Measurements from ENCODE around the gene DDX1.
A peak's percentile ranks its signal among the peaks of the same experiment; 100 is the strongest.

The DDX1 gene

DNA sequence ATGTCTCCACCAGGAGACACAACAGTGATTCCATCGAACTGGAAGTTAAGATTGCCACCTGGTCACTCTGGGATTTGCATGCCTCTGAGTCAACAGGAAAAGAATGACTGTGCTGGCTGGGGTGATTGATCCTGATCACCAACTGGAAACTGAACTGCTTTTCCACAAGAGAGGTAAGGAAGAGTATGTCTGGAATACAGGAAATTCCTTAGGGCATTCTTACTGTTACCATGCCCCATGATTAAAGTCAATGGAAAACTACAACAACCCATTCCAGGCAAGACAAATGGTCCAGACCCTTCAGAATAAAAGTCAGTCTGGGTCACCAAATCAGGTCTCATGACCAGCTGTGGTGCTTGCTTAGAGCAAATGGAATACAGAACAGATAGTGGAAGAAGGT, 12.0 kb upstream of the DDX1 start:
- H3K27me3 ChIP-seq (ENCODE audit: control insufficient read depth in 1 of 2, insufficient read depth in 1 of 2, low read length in 2 of 2) = no peaks in the 10 kb centered on the region
- peak overlapping the region; percentile 45 for H3K27ac ChIP-seq (ENCODE audit: low read length, poor library complexity, severe bottlenecking)
- no peak overlapping the region for H4K91ac ChIP-seq (ENCODE audit: low read length)
- H2BK5ac ChIP-seq (ENCODE audit: low read depth, low read length, poor library complexity, severe bottlenecking) = no peak overlapping the region
- no peak overlapping the region for H2AK5ac ChIP-seq (ENCODE audit: low read length, severe bottlenecking)
- H3K79me1 ChIP-seq (replicated peaks; ENCODE audit: low read length, poor library complexity, severe bottlenecking) = no peaks in the 10 kb centered on the region
- H4K8ac ChIP-seq (ENCODE audit: low read length) = peak overlapping the region; percentile 3
- H3K14ac ChIP-seq (ENCODE audit: low read length in 2 of 2) = no peak overlapping the region
- no peaks in the 10 kb centered on the region for H3K9me3 ChIP-seq (ENCODE audit: control insufficient read depth, low read length)
- no peak overlapping the region for H2BK12ac ChIP-seq (ENCODE audit: low read length in 2 of 2)
- DNase-seq = peak; percentile 24
- H3K4me2 ChIP-seq (ENCODE audit: low read length, poor library complexity, severe bottlenecking) = no peak overlapping the region
- H2BK15ac ChIP-seq (ENCODE audit: low read depth, poor library complexity, severe bottlenecking) = no peak overlapping the region
- no peak overlapping the region for H2AFZ ChIP-seq (ENCODE audit: low read depth, low read length)
- no peak overlapping the region for H3K9ac ChIP-seq (ENCODE audit: low read length)
- H3K4ac ChIP-seq (ENCODE audit: low read depth in 1 of 2, low read length in 2 of 2) = no peak overlapping the region
- H3K18ac ChIP-seq (ENCODE audit: low read depth in 1 of 2, low read length in 2 of 2) = no peak overlapping the region
- H2BK120ac ChIP-seq (ENCODE audit: low read depth, low read length) = no peak overlapping the region
- peaks cover 2% of the 10 kb centered on the region for H3K4me1 ChIP-seq (ENCODE audit: control insufficient read depth, insufficient read depth, low read depth, low read length)
- no peak overlapping the region for H3K4me3 ChIP-seq (ENCODE audit: insufficient read depth in 1 of 2, low read depth in 1 of 2, low read length in 2 of 2)
- no peaks in the 10 kb centered on the region for H3K36me3 ChIP-seq (ENCODE audit: control insufficient read depth in 1 of 2, insufficient read depth in 2 of 2, low read depth in 1 of 2, low read length in 2 of 2)
- H3K23ac ChIP-seq (ENCODE audit: low read length in 2 of 2) = no peak overlapping the region
- WGBS = 0% methylated on average over 1 of the region's 1 CpG

GRCh38 chr2:15580451-15580850, 11.2 kb upstream of the DDX1 start:
- Histone ChIP-seq H2AK5ac (ENCODE audit: low read length, severe bottlenecking) (no peak overlapping the region), H4K91ac (ENCODE audit: low read length) (no peak overlapping the region), H2BK120ac (ENCODE audit: low read depth, low read length) (no peak overlapping the region), H2AFZ (ENCODE audit: low read depth, low read length) (no peak overlapping the region), H3K23ac (ENCODE audit: low read length in 2 of 2) (no peak overlapping the region), H3K9me3 (ENCODE audit: control insufficient read depth, low read length) (no peaks in the 10 kb centered on the region), H3K4ac (ENCODE audit: low read depth in 1 of 2, low read length in 2 of 2) (no peak overlapping the region), H3K79me1 (replicated peaks; ENCODE audit: low read length, poor library complexity, severe bottlenecking) (no peaks in the 10 kb centered on the region), H3K4me3 (ENCODE audit: insufficient read depth in 1 of 2, low read depth in 1 of 2, low read length in 2 of 2) (no peak overlapping the region), H4K8ac (ENCODE audit: low read length) (no peak overlapping the region), H2BK12ac (ENCODE audit: low read length in 2 of 2) (no peak overlapping the region), H3K14ac (ENCODE audit: low read length in 2 of 2) (no peak overlapping the region), H3K27me3 (ENCODE audit: control insufficient read depth in 1 of 2, insufficient read depth in 1 of 2, low read length in 2 of 2) (no peaks in the 10 kb centered on the region), H3K9ac (ENCODE audit: low read length) (no peak overlapping the region), H3K4me2 (ENCODE audit: low read length, poor library complexity, severe bottlenecking) (no peak overlapping the region), H3K27ac (ENCODE audit: low read length, poor library complexity, severe bottlenecking) (no peak overlapping the region), H2BK15ac (ENCODE audit: low read depth, poor library complexity, severe bottlenecking) (no peak overlapping the region), H3K36me3 (ENCODE audit: control insufficient read depth in 1 of 2, insufficient read depth in 2 of 2, low read depth in 1 of 2, low read length in 2 of 2) (no peaks in the 10 kb centered on the region), H3K4me1 (ENCODE audit: control insufficient read depth, insufficient read depth, low read depth, low read length) (peaks cover 2% of the 10 kb centered on the region), H3K18ac (ENCODE audit: low read depth in 1 of 2, low read length in 2 of 2) (no peak overlapping the region), H2BK5ac (ENCODE audit: low read depth, low read length, poor library complexity, severe bottlenecking) (no peak overlapping the region)
- no peak for DNase-seq
- WGBS = 94% methylated on average over 2 of the region's 2 CpGs

GRCh38 chr2:15582710-15583357, 8.8 kb upstream of the DDX1 start:
- Histone ChIP-seq H2BK12ac (ENCODE audit: low read length in 2 of 2) (no peak overlapping the region), H4K91ac (ENCODE audit: low read length) (no peak overlapping the region), H3K18ac (ENCODE audit: low read depth in 1 of 2, low read length in 2 of 2) (no peak overlapping the region), H3K9me3 (ENCODE audit: control insufficient read depth, low read length) (no peaks in the 10 kb centered on the region), H2BK15ac (ENCODE audit: low read depth, poor library complexity, severe bottlenecking) (no peak overlapping the region), H3K79me1 (replicated peaks; ENCODE audit: low read length, poor library complexity, severe bottlenecking) (no peaks in the 10 kb centered on the region), H3K36me3 (ENCODE audit: control insufficient read depth in 1 of 2, insufficient read depth in 2 of 2, low read depth in 1 of 2, low read length in 2 of 2) (no peaks in the 10 kb centered on the region), H3K14ac (ENCODE audit: low read length in 2 of 2) (no peak overlapping the region), H3K4me1 (ENCODE audit: control insufficient read depth, insufficient read depth, low read depth, low read length) (peaks cover 2% of the 10 kb centered on the region), H3K27ac (ENCODE audit: low read length, poor library complexity, severe bottlenecking) (no peak overlapping the region), H3K4me2 (ENCODE audit: low read length, poor library complexity, severe bottlenecking) (no peak overlapping the region), H2BK5ac (ENCODE audit: low read depth, low read length, poor library complexity, severe bottlenecking) (no peak overlapping the region), H3K9ac (ENCODE audit: low read length) (peak overlapping the region; percentile 11), H3K27me3 (ENCODE audit: control insufficient read depth in 1 of 2, insufficient read depth in 1 of 2, low read length in 2 of 2) (no peaks in the 10 kb centered on the region), H3K4me3 (ENCODE audit: insufficient read depth in 1 of 2, low read depth in 1 of 2, low read length in 2 of 2) (peak overlapping the region in 1 of 2 experiments; percentile 46), H2AK5ac (ENCODE audit: low read length, severe bottlenecking) (no peak overlapping the region), H3K23ac (ENCODE audit: low read length in 2 of 2) (peak overlapping the region in 1 of 2 experiments; percentile 59), H4K8ac (ENCODE audit: low read length) (no peak overlapping the region), H3K4ac (ENCODE audit: low read depth in 1 of 2, low read length in 2 of 2) (no peak overlapping the region), H2AFZ (ENCODE audit: low read depth, low read length) (no peak overlapping the region), H2BK120ac (ENCODE audit: low read depth, low read length) (no peak overlapping the region)
- 78% methylated on average over 13 of the region's 15 CpGs for WGBS
- no peak for DNase-seq

DNA sequence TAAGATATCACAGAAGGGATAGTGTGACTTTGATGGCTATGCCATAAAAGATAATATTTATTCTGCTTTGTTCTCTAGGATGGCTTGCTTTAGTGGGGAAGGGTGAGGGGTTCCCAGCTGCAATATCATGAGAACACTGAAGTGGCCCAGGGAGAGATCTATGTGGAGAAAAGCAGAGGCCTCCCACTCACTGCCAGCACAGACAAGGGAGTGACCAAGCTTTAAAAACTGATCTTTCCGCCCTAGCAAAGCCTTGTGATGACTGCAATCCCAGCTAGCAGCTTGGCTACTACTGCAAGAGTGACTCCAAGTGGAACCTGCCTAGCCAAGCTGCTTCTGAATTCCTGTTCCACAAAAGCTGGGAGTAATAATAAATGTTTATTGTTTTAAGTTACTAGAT, 7.8 kb upstream of the DDX1 start:
- Histone ChIP-seq H2BK12ac (ENCODE audit: low read length in 2 of 2) (no peak overlapping the region), H2BK15ac (ENCODE audit: low read depth, poor library complexity, severe bottlenecking) (no peak overlapping the region), H3K79me1 (replicated peaks; ENCODE audit: low read length, poor library complexity, severe bottlenecking) (no peaks in the 10 kb centered on the region), H3K4ac (ENCODE audit: low read depth in 1 of 2, low read length in 2 of 2) (no peak overlapping the region), H3K27me3 (ENCODE audit: control insufficient read depth in 1 of 2, insufficient read depth in 1 of 2, low read length in 2 of 2) (no peaks in the 10 kb centered on the region), H3K4me3 (ENCODE audit: insufficient read depth in 1 of 2, low read depth in 1 of 2, low read length in 2 of 2) (no peak overlapping the region), H3K9ac (ENCODE audit: low read length) (no peak overlapping the region), H3K9me3 (ENCODE audit: control insufficient read depth, low read length) (no peaks in the 10 kb centered on the region), H3K36me3 (ENCODE audit: control insufficient read depth in 1 of 2, insufficient read depth in 2 of 2, low read depth in 1 of 2, low read length in 2 of 2) (no peaks in the 10 kb centered on the region), H2BK5ac (ENCODE audit: low read depth, low read length, poor library complexity, severe bottlenecking) (no peak overlapping the region), H4K8ac (ENCODE audit: low read length) (no peak overlapping the region), H2AK5ac (ENCODE audit: low read length, severe bottlenecking) (no peak overlapping the region), H3K4me2 (ENCODE audit: low read length, poor library complexity, severe bottlenecking) (no peak overlapping the region), H2AFZ (ENCODE audit: low read depth, low read length) (no peak overlapping the region), H3K18ac (ENCODE audit: low read depth in 1 of 2, low read length in 2 of 2) (no peak overlapping the region), H2BK120ac (ENCODE audit: low read depth, low read length) (no peak overlapping the region), H3K23ac (ENCODE audit: low read length in 2 of 2) (no peak overlapping the region), H3K14ac (ENCODE audit: low read length in 2 of 2) (no peak overlapping the region), H4K91ac (ENCODE audit: low read length) (no peak overlapping the region), H3K4me1 (ENCODE audit: control insufficient read depth, insufficient read depth, low read depth, low read length) (peaks cover 2% of the 10 kb centered on the region), H3K27ac (ENCODE audit: low read length, poor library complexity, severe bottlenecking) (no peak overlapping the region)
- DNase-seq = no peak
- WGBS = 76% methylated on average over 1 of the region's 1 CpG
